GM19099 (cell line): ENCODE results near the gene CYP2W1.

Experiments used
- POLR2A ChIP-seq: IDR thresholded peaks from 3 replicates; pipeline ENCODE4 v1.6.1; 2011; ENCODE audit warnings: low read depth; ENCODE audit not compliant: insufficient read length; ENCODE audit errors: extremely low read depth

Gene CYP2W1

GRCh38 chr7:972676-973309 lies 10.2 kb upstream of the CYP2W1 start:
- TF ChIP-seq POLR2A, result no peak

GRCh38 chr7:973312-973711 lies 9.7 kb upstream of the CYP2W1 start:
- TF ChIP-seq POLR2A, result no peak

DNA sequence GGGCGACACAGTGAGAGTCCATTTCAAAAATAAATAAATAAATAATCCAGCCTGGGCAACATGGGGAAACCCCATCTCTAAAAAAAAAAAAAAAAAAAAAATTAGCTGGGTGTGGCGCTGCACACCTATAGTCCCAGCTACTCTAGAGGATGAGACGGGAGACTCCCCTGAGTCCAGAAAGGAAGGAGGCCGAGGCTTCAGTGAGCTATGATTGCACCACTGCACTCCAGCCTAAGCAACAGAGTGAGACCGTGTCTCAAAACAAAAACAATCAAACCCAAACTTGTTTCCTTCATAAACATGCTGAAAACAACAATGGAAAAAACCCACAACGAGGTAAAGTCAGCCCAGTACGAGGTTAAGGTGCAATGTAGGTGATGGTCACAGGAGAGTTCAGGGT lies 8.8 kb upstream of the CYP2W1 start:
- TF ChIP-seq POLR2A, result no peak

DNA sequence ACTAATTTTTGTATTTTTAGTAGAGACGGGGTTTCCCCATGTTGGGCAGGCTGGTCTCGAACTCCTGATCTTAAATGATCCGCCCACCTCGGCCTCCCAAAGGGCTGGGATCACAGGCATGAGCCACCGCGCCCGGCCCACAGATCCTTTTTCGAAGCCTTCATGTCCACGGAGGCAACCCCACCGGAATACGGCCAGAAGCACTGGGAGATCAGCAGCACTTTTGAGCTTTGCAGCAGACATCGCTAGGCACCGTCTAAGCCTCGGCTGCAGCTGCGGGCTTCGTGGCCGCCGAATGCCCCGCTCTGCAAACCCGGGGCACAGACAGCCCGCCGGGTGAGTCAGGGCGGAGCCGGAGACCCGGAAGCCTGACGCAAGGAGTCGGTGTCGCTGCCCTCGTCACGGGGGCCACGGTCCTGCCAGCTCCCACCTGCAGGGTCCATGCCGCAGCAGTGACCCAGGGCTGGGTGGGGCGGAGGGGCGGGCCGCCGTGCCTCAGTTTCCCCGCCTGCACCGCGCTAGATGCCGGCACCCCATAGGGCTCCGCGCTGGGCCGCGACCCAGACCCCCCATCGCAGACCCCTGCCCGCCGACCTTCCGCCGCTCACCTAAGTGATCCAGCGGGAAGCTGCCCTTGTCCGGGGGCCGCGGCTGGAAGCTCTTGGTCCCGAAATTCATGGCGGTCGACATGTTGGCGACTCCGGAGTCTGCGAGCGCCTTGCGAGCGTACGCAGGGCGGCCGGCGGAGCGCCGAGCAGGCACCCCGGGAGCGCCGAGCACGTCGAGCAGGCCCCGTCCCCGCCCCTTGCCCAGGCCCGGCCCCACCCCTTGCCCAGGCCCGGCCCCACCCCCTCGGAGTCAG lies 7.9 kb upstream of the CYP2W1 start, which contains the start of gene COX19:
TSS of gene COX19 (minus strand) at position 730 of the 862 bp plus-strand sequence. CDS start at position 690, 40 bp downstream.
- peak; percentile 86 for TF ChIP-seq POLR2A

DNA sequence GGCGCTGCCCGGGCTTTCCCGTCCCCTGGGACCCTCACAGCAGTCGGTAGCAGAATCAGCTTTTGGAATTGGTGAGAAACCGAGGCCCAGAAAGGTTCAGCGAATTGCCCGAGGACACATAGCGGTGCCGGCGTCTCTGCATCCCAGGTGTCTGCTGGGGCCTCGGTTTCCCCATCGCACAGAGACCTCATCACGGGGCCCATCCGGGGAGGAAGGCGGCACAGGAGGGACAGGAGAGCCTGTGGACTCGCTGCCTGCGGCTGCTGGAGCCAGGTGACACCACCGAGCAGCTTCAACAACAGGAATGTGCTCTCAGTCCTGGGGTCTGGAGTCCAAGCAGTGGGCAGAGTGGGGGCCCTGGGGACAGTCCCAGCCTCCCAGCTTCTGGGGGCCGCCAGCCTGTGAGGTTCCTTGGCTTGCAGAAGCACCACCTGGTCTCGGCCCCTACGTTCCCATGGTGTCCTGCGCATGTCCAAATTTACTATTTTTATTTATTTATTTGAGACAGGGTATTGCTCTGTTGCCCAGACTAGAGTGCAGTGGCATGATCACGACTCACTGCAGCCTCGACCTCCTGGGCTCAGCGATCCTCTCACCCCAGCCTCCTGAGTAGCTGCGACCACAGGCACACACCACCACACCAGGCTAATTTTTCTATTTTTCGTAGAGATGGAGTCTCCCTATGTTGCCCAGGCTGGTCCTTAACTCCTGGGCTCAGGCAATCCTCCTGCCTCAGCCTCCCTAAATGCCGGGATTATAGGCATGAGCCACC lies 7.1 kb upstream of the CYP2W1 start:
- no peak for TF ChIP-seq POLR2A

DNA sequence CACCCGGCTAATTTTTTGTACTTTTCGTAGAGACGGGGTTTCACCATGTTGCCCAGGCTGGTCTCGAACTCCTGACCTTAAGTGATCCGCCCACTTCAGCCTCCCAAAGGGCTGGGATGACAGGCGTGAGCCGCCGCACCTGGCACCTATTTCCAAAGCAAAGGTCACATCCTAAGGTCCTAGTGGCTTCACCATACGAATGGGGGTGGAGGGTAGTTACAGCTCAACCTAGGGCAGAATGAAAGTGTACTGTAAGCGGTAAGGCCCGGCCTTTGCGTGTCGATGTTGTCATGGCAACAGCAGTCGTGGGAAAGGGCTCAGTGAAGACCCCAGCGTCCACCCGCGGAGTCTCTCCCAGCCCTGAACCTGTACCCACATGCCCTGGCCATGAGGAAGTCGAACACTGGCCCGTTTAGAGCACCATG lies 6.1 kb upstream of the CYP2W1 start:
- no peak for TF ChIP-seq POLR2A

GRCh38 chr7:977326-978048 lies 5.5 kb upstream of the CYP2W1 start:
- no peak for TF ChIP-seq POLR2A

DNA sequence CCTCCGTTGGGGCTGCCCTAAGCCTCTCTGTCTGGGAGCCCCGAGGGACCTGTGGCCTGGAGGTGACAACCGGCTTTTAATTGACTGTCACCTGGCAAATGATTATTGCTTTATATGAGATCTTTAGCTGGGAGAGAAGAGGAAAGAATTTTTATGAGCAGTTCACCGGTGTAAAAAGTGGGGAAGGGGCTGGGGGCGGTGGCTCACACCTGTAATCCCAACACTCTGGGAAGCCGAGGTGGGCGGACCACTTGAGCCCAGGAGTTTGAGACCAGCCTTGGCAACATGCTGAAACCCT lies 5.0 kb upstream of the CYP2W1 start:
- TF ChIP-seq POLR2A, result no peak

DNA sequence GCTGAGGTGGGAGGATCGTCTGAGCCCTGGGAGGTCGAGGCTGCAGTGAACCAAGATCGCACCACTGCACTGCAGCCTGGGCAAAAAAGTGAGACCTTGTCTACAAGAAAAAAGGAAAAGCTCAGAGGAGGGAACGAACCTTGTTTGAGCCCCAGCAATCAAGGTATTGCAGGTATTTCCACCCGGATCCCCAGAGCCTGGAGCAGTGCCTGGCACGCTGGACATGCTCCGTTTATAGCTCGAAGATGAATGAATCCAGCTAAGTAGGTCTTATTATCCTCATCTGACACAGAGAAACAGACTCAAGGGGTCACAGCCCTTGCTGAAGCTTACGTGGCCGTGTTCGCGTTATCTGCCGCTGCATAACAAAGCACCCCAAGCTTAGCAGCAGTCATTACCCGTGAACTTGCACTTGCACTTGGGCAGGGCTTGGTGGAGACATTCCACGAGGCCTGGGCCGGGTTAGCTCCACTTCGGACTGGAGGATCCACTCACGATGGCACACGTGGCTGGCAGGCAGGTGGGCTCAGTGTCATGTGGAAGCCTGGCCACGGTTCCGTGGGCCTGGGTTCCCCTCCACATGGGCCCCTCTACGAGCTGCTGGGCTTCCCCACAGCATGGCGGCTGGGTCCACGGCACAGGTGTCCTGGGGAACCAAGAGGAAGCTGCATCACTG lies 4.4 kb upstream of the CYP2W1 start:
- TF ChIP-seq POLR2A, result no peak

DNA sequence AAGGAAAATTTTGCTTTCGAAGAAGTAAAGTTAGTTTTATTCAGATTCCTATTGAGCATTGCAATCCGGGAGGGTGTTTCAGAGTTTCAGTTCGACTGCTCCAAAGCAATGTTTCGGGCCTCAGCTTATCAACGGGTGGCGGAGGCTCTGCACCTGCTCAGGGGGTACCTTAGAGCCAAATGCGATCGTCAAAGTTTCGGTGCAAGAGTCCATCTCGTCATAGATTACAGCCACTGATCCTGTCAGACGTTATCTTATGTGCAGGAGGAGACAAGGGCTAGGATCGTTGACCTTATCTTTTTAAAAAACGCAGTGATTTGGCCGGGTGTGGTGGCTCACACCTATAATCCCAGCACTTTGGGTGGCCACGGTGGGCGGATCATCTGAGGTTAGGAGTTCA lies 3.8 kb upstream of the CYP2W1 start:
- TF ChIP-seq POLR2A, result no peak

DNA sequence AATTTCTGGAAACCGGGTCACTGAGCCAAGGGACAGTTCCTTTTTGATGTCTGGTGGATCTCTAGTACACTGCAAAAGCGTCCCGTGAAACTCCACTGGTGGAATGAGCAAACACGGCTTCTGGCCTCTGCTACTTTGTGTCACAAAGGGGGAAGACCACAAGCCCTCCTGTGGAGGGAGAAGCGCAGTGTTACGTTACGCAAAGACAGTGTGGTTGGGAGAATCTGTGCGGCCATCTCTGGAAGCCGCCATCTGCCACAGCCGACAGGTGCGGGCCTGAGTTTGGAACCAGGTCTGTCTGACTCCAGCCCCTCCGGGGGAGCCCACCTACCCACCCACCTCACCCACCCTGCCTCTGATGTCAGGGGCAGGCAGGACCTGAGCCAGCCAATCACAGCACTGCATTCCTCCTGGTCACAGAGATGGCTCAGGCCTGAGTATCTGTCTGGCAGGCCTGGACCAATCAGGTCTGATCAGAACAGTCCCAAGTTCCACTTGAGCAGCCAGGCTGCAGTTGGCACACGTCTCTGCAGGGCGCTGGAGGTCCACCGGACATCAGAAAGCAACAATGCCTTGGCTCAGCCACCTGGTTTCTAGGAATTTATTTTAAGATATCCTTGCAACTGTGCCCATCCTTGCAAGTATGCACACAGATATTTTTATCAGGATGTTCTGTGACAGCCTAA lies 3.0 kb upstream of the CYP2W1 start:
- TF ChIP-seq POLR2A, result no peak

DNA sequence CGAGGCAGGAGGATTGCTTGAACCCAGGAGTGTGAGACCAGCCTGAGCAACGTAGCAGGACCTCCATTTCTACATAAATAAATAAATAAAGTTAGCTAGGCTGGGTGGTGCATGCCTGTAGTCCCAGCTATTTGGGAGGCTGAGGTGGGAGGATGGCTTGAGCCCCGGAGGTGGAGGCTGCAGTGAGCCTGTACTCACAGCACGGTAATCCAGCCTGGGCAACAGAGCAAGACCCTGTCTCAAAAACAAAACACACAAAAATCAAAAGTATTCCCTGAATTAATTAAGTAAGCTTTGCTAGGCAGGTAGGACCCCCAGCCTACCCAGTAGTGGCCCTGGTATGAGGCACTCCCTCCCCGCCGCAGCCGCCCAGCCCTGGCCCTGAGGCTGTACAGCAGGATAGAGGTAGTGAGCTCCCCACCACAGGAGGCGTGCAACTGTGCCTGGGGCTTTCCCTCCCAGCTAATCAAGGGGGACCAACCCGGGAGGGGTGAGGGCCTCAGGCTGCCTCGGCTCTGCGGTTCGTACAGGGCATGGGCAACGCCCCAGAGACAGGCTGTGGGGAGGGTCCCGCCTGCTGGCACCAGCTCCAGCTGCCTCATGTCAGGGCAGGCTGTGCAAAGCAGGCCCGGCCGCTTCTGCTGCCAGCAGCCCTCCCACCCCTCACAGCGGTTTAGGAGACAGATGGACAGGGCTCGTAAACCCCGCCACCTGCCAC lies 1.0 kb upstream of the CYP2W1 start:
- no peak for TF ChIP-seq POLR2A

DNA sequence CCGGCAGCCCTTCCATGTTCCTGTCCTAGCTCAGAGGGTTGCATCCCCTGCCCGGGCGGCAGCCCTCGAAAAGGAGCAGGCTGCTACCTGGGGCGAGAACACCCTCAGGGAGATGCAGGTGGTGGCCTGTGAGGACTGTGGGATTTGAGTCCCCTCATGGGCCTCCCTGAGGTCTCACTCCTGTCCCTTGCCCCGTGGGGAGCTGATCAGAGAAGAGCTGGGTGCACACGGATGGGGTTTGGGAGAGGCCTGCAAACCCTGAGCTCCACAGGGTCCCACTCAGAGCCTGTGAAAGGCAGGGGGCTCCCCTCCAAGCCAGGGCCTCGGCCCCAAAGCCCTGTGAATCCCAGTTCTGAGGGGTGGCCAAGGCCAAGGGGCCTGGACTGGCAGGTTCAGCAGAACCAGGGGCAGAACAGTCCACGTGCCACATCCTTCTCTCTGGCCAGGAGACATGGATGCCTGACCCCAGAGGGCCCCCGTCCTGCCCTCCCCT lies 424 bp upstream of the CYP2W1 start:
- TF ChIP-seq POLR2A, result no peak
